GM18873 (cell line): ENCODE results near the gene ANKRD29.
"Not testable (repeated sequence)": the region's sequence is repeated elsewhere in the genome, so short reads cannot be mapped to it uniquely, and the experiment has no call there.

Source experiments
- ATAC-seq: cut with Tn5 transposase; IDR thresholded peaks from one replicate; pipeline ENCODE4 v1.9.1; 2021; ENCODE audit warnings: mild to moderate bottlenecking, moderate library complexity, moderate number of reproducible peaks; ENCODE audit not compliant: unreplicated experiment, low FRiP score

ANKRD29 gene

GRCh38 chr18:23618862-23619387 is 43.8 kb downstream of the ANKRD29 start:
- ATAC-seq: no peak

- ATAC-seq: peak; percentile 63
Observed at GRCh38 chr18:23617412-23618014, 45.2 kb downstream of the ANKRD29 start.

- ATAC-seq: no peak
Observed at GRCh38 chr18:23616258-23616657, 46.5 kb downstream of the ANKRD29 start.

GRCh38 chr18:23614891-23615290 is 47.8 kb downstream of the ANKRD29 start:
- ATAC-seq: no peak

- no peak for ATAC-seq
Observed at GRCh38 chr18:23614413-23614812, 48.3 kb downstream of the ANKRD29 start.

- ATAC-seq: not testable (repeated sequence)
Observed at GRCh38 chr18:23613091-23613475, 49.6 kb downstream of the ANKRD29 start.

- ATAC-seq: no peak
Observed at GRCh38 chr18:23612434-23613090, 50.1 kb downstream of the ANKRD29 start.

- no peak for ATAC-seq
Observed at GRCh38 chr18:23609390-23610023, 53.2 kb downstream of the ANKRD29 start.

- ATAC-seq: no peak
Observed at GRCh38 chr18:23608211-23608610, 54.5 kb downstream of the ANKRD29 start.

- ATAC-seq: no peak
Observed at GRCh38 chr18:23605941-23606340, 56.8 kb downstream of the ANKRD29 start.

GRCh38 chr18:23599809-23600208 is 62.9 kb downstream of the ANKRD29 start:
- no peak for ATAC-seq

GRCh38 chr18:23596183-23596582 is 66.5 kb downstream of the ANKRD29 start:
- no peak for ATAC-seq

- no peak for ATAC-seq
Observed at GRCh38 chr18:23595591-23595990, 67.1 kb downstream of the ANKRD29 start.

- ATAC-seq: no peak
Observed at GRCh38 chr18:23593720-23594119, 69.0 kb downstream of the ANKRD29 start.

- ATAC-seq: no peak
Observed at GRCh38 chr18:23592911-23593310, 69.8 kb downstream of the ANKRD29 start.

- no peak for ATAC-seq
Observed at GRCh38 chr18:23591011-23591410, 71.7 kb downstream of the ANKRD29 start.

- no peak for ATAC-seq
Observed at GRCh38 chr18:23588836-23589560, 73.7 kb downstream of the ANKRD29 start.

- no peak for ATAC-seq
Observed at GRCh38 chr18:23587220-23587642, 75.5 kb downstream of the ANKRD29 start.

GRCh38 chr18:23586249-23587196 is 76.2 kb downstream of the ANKRD29 start, which contains the start of gene NPC1:
Gene NPC1, minus strand, starts transcription at chr18:23586506. Its CDS starts 163 bp downstream, at chr18:23586343.
- ATAC-seq: peak; percentile 67

- no peak for ATAC-seq
Observed at GRCh38 chr18:23585897-23586248, 76.8 kb downstream of the ANKRD29 start.
